DMS 273 (cell line): ENCODE results near the gene NFATC1.
"Not testable (repeated sequence)": the region's sequence is repeated elsewhere in the genome, so short reads cannot be mapped to it uniquely, and the experiment has no call there.

Experiments used
- DNase-seq: peaks from one replicate; lab custom pipeline; 2025; ENCODE audit not compliant: unreplicated experiment; lab: John Stamatoyannopoulos, UW

Gene NFATC1

DNA sequence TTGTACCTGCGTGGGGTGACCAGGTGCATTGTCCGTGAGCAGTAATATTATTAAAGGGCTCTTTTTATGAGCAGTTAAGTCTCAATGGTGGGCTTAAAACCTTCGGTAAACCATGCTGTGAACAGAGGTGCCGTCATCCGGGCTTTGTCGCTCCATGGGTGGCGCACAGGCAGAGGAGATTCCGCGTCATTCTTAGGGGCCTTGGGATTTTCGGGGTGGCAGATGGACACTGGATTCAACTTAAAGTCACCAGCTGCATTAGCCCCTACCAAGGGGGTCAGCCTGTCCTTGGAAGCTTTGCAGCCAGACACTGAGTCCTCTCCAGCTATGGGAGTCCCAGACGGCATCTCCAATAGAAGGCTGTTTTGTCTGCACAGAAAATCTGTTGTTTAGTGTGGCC, 107.7 kb downstream of the NFATC1 start:
- DNase-seq = no peak

GRCh38 chr18:79504034-79504433, 108.3 kb downstream of the NFATC1 start:
- no peak for DNase-seq

DNA sequence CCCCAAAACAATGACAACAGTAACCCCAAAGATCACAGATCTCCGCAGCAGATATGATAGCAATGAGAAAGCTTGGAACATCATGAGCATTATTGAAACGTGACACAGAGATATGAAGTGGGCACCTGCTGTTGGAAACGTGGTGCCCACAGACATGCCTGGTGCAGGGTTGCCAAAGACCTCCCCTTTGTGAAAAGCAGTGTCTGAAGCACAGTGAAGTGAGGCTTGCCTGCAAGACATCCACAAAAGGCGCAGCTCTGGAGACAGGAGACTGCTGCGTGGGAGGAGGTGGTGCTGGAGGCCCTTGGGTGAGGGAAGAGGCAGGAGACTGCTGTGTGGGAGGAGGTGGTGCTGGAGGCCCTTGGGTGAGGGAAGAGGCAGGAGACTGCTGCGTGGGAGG, 108.8 kb downstream of the NFATC1 start:
- not testable (repeated sequence) for DNase-seq

GRCh38 chr18:79505465-79505864, 109.7 kb downstream of the NFATC1 start:
- not testable (repeated sequence) for DNase-seq

DNA sequence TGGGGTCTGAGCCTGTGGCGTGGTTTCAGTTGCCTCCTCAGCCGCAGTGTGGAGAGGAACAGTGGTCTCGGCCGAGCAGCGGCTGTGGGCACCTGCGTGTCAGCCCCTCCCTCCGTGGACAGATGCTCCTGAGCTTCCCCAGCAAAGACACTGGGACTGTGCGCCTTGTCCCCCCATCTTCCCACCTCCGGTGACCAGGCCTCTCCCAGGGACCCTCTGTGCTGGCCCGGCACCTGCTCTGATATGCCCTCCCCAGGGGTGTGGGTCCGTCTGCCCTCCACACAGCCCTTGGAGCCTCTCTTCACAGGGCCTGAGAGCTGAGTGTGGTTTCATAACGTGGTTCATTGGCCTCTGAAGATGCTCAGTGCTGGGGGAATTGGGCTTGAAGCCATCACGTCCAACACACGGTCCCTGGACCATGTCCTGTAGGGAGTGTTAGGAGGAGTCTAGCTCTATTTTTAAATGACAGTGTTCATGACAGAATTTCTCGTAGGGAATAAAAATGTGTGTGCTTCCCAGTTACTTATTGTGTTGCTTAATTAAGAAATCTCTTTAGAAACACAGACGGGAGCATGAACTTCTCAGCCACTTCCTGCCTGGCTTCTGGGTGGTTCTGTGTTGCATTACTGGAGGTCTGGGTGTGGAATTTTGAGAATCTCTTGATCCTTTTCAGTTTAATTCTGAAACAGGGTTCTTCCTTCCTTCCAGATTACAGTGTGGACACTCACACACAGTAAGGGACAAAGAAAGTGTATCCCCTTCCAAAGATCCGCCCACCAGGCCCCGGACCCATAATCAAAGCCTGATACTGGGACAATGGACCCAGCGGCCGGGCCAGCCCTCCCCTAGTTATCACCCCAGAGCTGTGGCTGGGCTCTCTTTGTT, 110.7 kb downstream of the NFATC1 start:
- no peak for DNase-seq

DNA sequence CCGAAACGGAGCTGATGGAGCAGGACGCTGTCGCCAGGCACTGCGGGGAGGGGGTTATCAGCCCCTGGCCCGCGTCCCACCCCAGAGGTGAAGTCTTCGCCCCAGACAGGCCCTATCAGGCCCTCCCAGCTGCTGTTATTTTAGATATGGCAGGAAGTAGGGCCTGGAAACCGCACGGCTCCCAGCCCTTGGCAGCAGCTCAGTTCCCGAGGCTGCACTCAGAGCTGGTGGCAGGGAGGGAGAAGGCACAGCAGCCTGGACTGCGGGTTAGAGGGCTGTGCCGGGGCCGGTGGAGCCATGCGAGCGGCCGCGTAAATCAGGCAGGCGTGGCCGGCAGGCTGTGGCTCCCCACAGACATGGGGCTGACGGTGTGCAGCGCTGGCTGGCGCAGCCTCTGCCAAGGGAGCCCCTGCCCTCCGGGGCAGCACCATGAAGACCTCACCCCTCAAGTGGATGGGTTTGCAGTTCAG, 111.4 kb downstream of the NFATC1 start:
- DNase-seq = peak; percentile 43

- peak; percentile 23 for DNase-seq
Observed at GRCh38 chr18:79507546-79508480, 112.1 kb downstream of the NFATC1 start.

GRCh38 chr18:79508565-79509535, 113.1 kb downstream of the NFATC1 start:
- DNase-seq = no peak

DNA sequence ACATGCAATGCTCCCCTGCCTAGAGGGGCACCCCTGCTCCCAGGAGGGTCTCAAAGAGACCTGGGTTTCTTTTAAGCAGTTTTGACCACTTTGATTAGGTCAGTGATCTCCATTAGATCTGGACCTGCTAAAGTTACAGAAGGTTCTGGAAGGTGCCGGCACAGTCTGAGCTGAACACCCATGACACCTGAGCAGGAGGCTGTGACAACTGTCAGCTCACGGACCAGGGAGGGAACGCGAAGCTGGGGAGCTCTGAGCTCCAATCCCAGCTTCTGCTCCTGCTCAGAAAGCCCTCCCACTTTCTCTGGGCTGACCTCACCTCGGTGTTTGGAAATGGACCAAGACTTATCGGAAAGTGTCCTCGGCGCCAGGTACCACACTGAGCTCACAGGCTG, 113.8 kb downstream of the NFATC1 start:
- no peak for DNase-seq

- DNase-seq = no peak
Observed at GRCh38 chr18:79510046-79510685, 114.4 kb downstream of the NFATC1 start.

DNA sequence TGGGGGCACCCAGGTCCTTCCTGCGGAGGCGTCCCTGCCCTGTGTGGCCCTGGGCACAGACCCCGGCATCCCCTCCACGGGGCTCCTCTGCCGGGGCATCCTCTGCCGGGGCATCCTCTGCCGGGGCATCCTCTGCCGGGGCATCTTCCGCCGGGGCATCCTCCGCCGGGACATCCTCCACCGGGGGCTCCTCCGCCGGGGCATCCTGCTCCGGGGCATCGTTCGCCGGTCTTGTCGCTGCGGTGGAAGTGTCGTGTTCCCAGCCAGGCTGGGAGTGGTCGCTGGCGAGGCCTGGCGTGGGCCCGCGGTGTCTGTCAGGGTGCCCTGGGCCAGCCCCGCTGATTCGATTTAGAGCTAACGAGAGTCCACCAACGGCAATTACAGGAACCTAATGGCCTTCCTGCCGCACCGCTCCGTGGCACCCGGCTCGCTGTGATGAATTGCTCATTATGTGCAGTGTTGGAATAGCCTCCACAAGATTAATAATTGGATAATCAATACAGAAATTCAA, 115.1 kb downstream of the NFATC1 start:
- no peak for DNase-seq

- no peak for DNase-seq
Observed at GRCh38 chr18:79511271-79511670, 115.5 kb downstream of the NFATC1 start.

- no peak for DNase-seq
Observed at GRCh38 chr18:79511671-79512301, 116.1 kb downstream of the NFATC1 start.

DNA sequence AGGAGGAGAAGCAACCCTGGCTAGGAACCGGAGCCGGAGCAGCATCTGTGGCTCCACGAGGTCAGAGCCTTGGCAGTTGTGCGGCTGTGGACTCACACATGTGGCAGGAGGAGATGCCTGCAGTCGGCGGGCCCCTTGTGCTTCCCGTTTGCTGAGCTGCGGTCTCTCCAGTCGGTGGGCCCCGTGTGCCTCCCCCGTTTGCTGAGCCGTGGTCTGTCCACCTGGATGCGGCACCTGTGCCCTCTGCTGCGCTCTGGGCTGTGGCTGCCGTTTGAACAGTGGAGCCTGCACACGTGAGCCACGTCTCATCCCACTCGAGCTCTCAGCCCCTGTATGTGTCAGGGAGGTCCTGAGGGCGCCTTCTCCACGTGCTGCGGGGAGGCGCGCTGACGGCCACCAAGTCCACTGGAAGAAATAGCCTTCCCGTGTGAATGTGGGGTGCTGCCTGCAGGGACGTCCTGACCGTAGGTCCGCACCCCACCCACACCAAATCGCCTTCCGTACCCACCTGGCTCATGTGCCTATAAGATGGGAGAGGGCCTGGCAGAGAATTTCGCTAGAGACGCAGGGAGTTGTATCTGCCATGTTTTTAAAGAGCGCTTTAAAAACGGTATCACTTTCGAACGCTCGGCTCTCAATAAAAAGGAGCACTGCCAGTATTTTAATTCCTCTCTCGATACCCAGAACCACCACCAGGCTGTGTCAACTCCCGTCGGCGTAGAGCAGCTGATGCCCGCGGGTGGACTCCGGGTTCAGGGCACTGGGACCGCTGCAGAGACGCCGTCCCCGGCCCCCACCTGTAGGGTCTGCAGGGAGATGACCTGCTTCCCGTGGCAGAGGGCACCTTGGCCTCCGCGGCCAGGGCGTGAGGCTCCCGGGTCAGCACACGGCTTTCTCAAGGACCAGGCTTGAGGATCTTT, 117.0 kb downstream of the NFATC1 start:
- no peak for DNase-seq

DNA sequence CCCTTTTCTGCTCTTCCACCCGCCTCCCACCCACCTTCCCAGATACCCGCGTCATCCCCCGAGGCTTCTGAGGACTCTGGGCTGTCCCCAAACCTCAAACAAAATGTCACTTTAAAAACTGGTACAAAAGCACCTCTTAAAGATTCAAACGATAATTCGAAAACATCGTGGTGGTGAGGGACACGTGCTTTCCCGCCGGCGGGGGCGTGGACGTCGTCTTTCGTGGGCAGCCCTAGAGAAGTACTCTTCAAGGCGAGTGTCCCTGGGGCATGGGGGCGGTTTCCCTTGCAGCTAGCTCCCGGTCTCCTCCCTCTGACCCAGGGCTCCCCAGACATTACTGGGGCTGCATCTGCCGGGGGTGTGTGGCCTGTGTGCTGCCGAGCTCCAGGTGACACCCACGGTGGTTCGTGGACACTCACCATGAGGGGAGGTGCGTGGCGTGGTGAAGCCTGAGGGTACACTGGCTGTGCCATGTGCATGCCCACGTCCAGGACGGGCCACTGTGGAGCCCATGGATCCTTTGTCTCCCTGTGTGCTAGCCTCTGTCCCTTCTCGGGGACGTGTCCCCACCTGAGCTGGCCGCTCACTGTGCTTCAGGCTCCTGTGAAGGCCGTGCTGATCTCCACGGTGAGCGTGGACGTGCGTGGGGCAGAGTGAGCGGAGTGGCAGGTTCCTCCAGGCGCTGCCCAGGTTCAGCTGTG, 117.8 kb downstream of the NFATC1 start:
- DNase-seq = no peak

DNA sequence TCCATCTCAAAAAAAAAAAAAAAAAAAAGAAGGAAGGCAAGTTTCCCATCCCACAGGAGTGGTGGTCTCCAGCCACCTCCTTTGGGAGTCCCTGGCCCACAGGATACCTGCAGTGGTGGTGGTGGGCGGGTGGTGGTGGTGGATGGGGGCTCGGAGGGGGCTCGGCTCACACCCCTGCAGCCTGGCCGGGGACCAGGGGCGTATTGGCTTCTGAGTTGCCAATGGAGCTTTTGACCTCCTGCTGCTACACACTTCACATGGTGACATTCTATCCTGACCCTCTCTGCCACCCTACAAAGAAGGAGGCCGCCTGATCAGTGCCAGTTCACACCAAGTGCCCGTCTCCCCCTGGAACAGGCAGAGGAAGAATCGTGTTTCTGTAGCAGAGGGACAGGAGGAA, 119.6 kb downstream of the NFATC1 start:
- DNase-seq = no peak

DNA sequence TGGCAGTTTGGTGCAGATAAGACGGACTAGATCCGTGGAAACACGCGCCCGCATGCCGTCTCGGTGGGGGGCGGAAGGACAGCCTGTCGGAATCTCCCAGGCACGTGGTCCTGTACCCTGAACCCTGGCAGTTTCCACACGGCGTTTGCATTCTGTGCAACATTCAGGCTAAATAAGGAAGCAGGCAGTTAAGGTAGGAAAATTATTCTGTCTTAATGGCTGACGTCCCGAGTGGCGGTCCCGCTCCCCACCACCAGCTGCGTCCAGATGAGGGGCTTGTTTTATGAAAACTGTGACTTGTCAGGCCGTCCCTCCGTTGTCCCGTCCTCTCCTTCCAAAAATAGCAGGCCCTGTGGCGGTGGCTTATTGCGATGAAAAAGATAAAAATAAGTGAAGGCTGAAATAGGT, 120.2 kb downstream of the NFATC1 start:
- no peak for DNase-seq

DNA sequence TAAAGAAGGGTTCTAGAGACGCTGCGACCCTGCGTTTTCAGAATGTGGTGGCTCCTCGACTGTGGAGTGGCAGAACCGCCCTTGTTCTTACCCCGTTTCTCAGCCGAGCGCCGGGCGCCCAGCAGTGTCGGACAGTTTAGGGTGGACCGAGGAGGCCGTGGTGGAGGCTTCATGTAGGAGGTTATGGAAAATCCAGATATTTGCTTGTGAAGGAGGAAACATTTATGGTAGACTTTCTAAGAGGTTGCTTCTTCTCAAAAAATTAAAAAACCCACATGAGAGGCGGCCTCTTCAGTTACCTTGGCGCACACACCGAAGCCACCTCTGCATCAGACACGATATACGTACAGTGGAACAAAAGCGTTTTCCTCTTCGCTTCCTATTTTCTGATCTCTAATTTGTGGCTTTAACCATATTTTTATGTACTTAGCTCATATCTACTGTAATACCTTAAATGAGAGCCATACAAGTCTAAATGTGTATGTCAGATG, 120.8 kb downstream of the NFATC1 start:
- DNase-seq = no peak
